GM12872 (cell line): Measurements from ENCODE around the gene NKD2.

Experiments used
- TF ChIP-seq, protein P1 (sequence below): IDR thresholded peaks from 3 replicates; pipeline ENCODE4 v1.5.1; 2011; ENCODE audit warnings: low read depth, mild to moderate bottlenecking, low read length, moderate library complexity; ENCODE audit not compliant: insufficient read depth

NKD2 gene

DNA sequence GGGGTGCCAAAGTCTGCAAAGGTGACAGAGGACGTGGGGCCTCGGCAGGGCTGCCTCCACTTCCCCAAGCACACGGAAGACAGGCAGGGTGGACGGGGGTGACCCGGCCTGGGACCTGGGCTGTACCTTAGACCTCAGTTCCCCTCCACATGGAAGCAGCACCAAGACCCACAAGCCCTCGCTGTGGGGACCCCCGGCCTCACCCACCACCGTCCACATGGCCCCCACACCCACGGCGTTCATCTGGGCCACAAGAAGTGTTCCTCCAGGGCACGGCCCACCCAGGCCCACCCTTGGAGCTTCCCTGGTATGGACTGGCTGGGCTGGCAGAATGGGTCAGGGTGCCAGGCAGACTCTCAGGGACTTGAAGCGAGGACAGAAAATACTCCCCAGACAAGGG lies 45.8 kb upstream of the NKD2 start:
- TF ChIP-seq, protein P1, sequence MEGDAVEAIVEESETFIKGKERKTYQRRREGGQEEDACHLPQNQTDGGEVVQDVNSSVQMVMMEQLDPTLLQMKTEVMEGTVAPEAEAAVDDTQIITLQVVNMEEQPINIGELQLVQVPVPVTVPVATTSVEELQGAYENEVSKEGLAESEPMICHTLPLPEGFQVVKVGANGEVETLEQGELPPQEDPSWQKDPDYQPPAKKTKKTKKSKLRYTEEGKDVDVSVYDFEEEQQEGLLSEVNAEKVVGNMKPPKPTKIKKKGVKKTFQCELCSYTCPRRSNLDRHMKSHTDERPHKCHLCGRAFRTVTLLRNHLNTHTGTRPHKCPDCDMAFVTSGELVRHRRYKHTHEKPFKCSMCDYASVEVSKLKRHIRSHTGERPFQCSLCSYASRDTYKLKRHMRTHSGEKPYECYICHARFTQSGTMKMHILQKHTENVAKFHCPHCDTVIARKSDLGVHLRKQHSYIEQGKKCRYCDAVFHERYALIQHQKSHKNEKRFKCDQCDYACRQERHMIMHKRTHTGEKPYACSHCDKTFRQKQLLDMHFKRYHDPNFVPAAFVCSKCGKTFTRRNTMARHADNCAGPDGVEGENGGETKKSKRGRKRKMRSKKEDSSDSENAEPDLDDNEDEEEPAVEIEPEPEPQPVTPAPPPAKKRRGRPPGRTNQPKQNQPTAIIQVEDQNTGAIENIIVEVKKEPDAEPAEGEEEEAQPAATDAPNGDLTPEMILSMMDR = no peak

DNA sequence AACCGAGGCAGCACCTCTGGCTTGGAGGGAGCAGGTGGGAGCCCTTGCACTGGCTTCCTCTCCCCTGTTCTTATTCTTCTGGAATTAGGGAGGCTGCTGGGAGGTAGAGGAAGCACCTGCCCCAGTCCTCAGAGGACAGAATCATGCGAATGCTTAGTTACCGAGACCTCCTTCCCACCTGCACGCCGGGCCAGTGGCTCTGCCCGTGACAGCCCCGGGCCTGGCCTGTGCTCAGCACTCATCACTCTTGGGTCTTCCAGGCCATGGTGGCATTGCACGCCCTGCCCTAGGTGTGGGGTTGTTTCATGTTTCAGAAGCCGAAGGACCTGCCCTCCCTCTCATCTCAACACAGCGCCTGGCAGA lies 45.3 kb upstream of the NKD2 start:
- TF ChIP-seq, protein P1 = no peak

DNA sequence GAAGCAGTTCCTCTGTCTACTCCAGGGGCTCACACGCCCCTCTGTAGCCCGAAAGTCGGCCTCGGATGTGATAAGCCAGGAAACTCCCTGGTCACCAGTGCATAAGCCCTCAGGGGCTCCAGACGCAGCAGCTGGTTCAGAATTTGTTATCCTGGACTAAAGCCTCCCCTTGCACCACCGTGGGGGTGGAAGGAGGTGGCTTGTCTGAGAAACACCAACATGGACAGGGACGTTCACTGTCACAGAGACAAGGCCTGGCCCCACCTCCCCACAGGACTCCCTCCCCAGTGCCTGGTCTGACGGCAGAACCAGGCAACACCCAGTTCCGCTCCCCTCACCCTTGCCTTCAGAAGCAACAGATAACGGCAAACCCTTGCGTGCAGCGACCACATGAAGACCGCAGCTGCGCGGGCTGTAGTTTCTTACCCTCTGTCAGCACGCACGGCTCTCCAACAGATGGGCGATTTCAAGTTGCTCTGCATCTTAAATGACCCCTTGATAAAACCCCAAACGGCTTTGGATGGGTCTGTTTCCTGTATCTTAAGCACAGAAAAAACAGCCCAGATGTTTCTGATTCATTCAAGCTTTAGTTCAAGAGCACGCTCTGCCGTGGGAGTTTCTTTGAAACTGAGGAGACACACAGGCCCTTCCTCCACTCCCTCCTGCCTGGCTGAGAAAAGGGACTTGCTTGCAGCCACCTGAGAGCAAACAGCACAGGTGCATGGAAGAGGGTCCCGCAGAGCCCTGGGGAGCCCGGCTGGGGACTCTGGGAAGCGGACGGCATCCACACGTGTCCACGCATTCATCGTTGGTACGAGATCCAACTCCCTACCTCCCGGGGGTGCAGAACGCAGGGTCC lies 44.7 kb upstream of the NKD2 start:
- TF ChIP-seq, protein P1 = no peak

DNA sequence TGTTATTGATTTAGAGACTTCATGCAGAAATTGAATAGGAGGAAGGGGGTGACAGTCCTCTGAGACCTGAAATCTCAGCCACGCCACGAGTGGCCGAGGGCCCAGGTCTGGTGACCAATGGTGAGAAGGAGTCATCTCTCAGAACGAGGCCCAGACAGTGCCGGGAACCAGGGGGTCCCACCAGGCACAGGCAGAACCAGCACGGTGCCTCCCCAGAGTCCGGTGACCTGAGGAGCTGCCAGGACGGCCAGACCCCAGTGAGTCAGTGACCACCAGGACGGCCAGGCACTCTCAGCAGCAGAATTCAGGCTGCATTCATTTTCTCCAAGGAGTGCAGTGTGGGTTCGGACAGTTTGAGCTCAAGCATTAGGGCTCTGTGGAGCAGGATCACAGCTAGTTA lies 43.8 kb upstream of the NKD2 start:
- TF ChIP-seq, protein P1 = no peak

DNA sequence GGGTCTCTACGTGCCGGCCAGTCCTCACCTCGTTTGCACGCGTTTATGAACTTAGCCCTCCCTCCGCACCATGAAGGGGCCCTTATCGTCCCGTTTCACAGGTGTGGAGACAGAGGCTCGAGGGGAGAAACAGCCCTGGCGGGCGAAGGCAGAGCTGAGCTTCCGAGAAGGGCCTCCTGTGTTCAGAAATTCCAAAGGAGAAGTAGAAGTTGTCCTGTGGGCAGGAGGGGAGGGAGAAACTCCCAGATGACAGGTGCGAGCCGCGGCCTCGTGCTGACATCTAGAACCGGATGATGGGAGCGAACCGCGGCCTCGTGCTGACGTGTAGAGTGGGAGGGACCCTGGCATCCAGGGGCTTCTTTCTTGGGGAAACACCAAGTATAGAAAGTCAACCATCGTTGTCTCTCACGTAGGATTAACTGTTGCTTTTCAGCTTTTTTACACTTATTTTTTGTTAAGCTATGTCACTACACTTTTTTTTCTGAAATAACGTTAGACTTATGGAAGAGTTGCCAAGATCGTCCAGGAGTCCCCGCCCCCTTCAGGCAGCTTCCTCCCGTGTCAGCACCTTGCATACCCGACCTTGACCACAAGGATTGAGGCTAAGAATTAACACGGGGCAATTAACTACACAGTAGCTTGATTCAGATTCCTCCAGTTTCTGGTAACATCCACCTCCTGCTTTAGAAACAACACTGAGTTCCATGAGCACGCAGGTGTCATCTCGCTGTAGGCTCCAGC lies 42.8 kb upstream of the NKD2 start:
- TF ChIP-seq, protein P1 = no peak

DNA sequence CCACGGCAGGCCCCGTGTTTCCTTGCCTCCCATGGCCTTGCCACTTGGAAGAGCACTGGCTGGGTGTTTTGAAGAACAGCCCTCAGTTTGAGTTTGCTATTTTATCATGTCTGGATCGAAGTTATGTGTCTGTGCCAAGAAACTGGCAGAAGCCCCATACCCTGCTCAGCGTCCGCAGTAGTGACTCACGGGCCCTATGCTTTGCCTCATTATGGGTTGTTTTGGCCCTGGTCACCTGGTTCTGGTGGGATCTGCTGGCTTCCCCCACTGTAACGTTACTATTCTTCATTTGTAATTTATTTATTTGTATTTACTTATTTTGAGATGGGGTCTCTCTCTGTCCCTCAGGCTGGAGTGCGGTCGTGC lies 42.3 kb upstream of the NKD2 start:
- TF ChIP-seq, protein P1 = no peak

DNA sequence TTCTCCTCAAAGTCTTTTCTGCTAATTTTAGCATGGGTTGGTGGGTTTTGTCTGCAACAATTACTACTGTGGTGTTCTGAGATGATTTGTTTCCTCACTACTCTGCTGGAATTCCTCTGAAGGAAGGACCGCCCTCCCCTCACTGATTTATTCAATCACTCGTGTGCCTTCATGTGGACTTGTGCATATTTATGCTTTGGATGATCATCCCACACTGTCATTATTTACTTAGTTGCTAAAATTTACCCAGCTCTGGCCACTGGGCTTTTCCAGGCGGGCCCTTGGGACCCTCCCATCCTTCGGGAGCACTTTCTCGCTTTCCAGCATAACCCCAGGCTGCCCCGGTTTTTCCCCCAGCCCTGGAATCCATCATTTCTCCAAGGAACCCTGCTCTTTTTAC lies 41.7 kb upstream of the NKD2 start:
- TF ChIP-seq, protein P1 = no peak
